Peyer's patch (tissue), 4 donors: ENCODE measurements around the gene KDM2B. TPM values are rescaled to one million over a fixed set of nuclear protein-coding genes. Genes with fewer than 3 reads are reported as not detected.
A peak's percentile ranks its signal among the peaks of the same experiment; 100 is the strongest.

ENCODE experiments used
- DNase-seq, 3 donors: peaks; one replicate each; pipeline ENCODE4 v3.0.0-alpha.2; 2017 to 2019
- H3K27ac ChIP-seq, 4 donors: fragments of 200-600 bp; sonication (generic); one replicate each; pipeline ENCODE4 v1.5.1; 2016 to 2019
- H3K27me3 ChIP-seq, 2 donors: fragments of 200-600 bp; sonication (generic); one replicate each; pipeline ENCODE4 v1.5.1; 2019
- H3K36me3 ChIP-seq, 3 donors: fragments of 200-600 bp; sonication (generic); one replicate each; pipeline ENCODE4 v1.5.1; 2016 to 2019
- H3K4me1 ChIP-seq, 4 donors: fragments of 200-600 bp; sonication (generic); one replicate each; pipeline ENCODE4 v1.5.1; 2016 to 2019
- H3K4me3 ChIP-seq, 4 donors: fragments of 200-600 bp; sonication (generic); 1 replicate in 3 of 4; 2 replicates in 1 of 4; pipeline ENCODE4 v1.5.1; 2016 to 2019; ENCODE audit warnings: mild to moderate bottlenecking in 1 of 4
- H3K9me3 ChIP-seq, 4 donors: fragments of 200-600 bp; sonication (generic); one replicate each; pipeline ENCODE4 v1.5.1; 2016 to 2019; ENCODE audit warnings: mild to moderate bottlenecking in 1 of 4
- CTCF ChIP-seq, 6 experiments: fragments of 450-650 bp in 4 of 6; fragments of 200-600 bp in 2 of 6; sonication (generic) in 1 of 6; IDR thresholded peaks; one replicate each; pipeline ENCODE4 v1.5.1; 2017 to 2019; ENCODE audit warnings: antibody characterized with exemption in 6 of 6, mild to moderate bottlenecking in 3 of 6, moderate library complexity in 1 of 6
- POLR2A ChIP-seq, 2 donors: fragments of 450-650 bp; IDR thresholded peaks; one replicate each; pipeline ENCODE4 v1.5.1; 2017; ENCODE audit warnings: antibody characterized with exemption in 2 of 2, mild to moderate bottlenecking in 2 of 2, moderate library complexity in 2 of 2
- total RNA-seq, 4 donors: library from RNA; depleted of rRNA; stranded (reverse); fragments of >200 nt; gene quantifications; one replicate each; pipeline ENCODE4 v1.1.0, GENCODE V29; 2016

KDM2B gene
- total RNA-seq, 4 donors from 2014 or later: 10.0 to 115 (median 33.7) TPM

- TF ChIP-seq POLR2A (IDR thresholded peaks at IDR 0.05) (no peak), CTCF (IDR thresholded peaks at IDR 0.05) (no peak)
- no peaks in the 10 kb centered on the region for H3K36me3 ChIP-seq
Measured at GRCh38 chr12:121530600-121531355, 50.0 kb downstream of the KDM2B start.

GRCh38 chr12:121529184-121529583 is 51.6 kb downstream of the KDM2B start:
- Histone ChIP-seq H3K4me3 (no peak overlapping the region), H3K4me1 (peaks cover 0 to 18% (median 6%) of the 10 kb centered on the region in 4 donors), H3K36me3 (no peaks in the 10 kb centered on the region), H3K9me3 (no peaks in the 10 kb centered on the region), H3K27ac (peak overlapping the region in 1 of 4 donors; percentile 25), H3K27me3 (no peaks in the 10 kb centered on the region)
- TF ChIP-seq POLR2A (IDR thresholded peaks at IDR 0.05): no peak
- TF ChIP-seq CTCF (IDR thresholded peaks at IDR 0.05): no peak
- no peak for DNase-seq

More at GRCh38 chr12:121530600-121531355, 50.0 kb downstream of the KDM2B start:
- Histone ChIP-seq H3K4me1 (peaks cover 0 to 25% (median 14%) of the 10 kb centered on the region in 4 donors), H3K27ac (peak overlapping the region in 3 of 4 donors; percentile 25 to 98 (median 42)), H3K9me3 (no peaks in the 10 kb centered on the region), H3K4me3 (no peak overlapping the region), H3K27me3 (no peaks in the 10 kb centered on the region)
- DNase-seq: peak in 2 of 3 donors; percentile 92 to 95

GRCh38 chr12:121525411-121525810 is 55.4 kb downstream of the KDM2B start:
- Histone ChIP-seq H3K4me1 (peaks cover 0 to 14% (median 1%) of the 10 kb centered on the region in 4 donors), H3K9me3 (no peaks in the 10 kb centered on the region), H3K36me3 (no peaks in the 10 kb centered on the region), H3K27me3 (no peaks in the 10 kb centered on the region), H3K27ac (peak overlapping the region in 1 of 4 donors; percentile 67), H3K4me3 (no peak overlapping the region)
- TF ChIP-seq CTCF (IDR thresholded peaks at IDR 0.05): no peak
- no peak for TF ChIP-seq POLR2A (IDR thresholded peaks at IDR 0.05)
- DNase-seq: no peak

- peaks cover 0 to 14% (median 0%) of the 10 kb centered on the region in 4 donors for H3K4me1 ChIP-seq
- peak overlapping the region in 1 of 4 donors; percentile 7 for H3K4me3 ChIP-seq
- H3K27me3 ChIP-seq: no peaks in the 10 kb centered on the region
- no peaks in the 10 kb centered on the region for H3K36me3 ChIP-seq
- peak in 1 of 3 donors; percentile 57 for DNase-seq
- peak overlapping the region in 1 of 4 donors; percentile 67 for H3K27ac ChIP-seq
- no peaks in the 10 kb centered on the region for H3K9me3 ChIP-seq
- TF ChIP-seq POLR2A (IDR thresholded peaks at IDR 0.05) (no peak), CTCF (IDR thresholded peaks at IDR 0.05) (no peak)
Measured at GRCh38 chr12:121524196-121524916, 56.5 kb downstream of the KDM2B start.

GRCh38 chr12:121523741-121524140 is 57.1 kb downstream of the KDM2B start:
- Histone ChIP-seq H3K27me3 (no peaks in the 10 kb centered on the region), H3K4me1 (peaks cover 0 to 14% (median 0%) of the 10 kb centered on the region in 4 donors), H3K36me3 (no peaks in the 10 kb centered on the region), H3K4me3 (peak overlapping the region in 1 of 4 donors; percentile 24), H3K9me3 (no peaks in the 10 kb centered on the region), H3K27ac (peak overlapping the region in 1 of 4 donors; percentile 67)
- TF ChIP-seq POLR2A (IDR thresholded peaks at IDR 0.05) (no peak), CTCF (IDR thresholded peaks at IDR 0.05) (no peak)
- peak in 2 of 3 donors; percentile 69 to 70 for DNase-seq
